RPMI8226 (cell line): ENCODE data around the gene CACNA1B.
"Not testable (repeated sequence)": the region's sequence is repeated elsewhere in the genome, so short reads cannot be mapped to it uniquely, and the experiment has no call there.

Source experiments
- DNase-seq: peaks from one replicate; pipeline ENCODE4 v3.0.0-alpha.2; 2015

Gene CACNA1B

GRCh38 chr9:137890768-137891587 is 13.4 kb downstream of the CACNA1B start:
- DNase-seq = not testable (repeated sequence)

DNA sequence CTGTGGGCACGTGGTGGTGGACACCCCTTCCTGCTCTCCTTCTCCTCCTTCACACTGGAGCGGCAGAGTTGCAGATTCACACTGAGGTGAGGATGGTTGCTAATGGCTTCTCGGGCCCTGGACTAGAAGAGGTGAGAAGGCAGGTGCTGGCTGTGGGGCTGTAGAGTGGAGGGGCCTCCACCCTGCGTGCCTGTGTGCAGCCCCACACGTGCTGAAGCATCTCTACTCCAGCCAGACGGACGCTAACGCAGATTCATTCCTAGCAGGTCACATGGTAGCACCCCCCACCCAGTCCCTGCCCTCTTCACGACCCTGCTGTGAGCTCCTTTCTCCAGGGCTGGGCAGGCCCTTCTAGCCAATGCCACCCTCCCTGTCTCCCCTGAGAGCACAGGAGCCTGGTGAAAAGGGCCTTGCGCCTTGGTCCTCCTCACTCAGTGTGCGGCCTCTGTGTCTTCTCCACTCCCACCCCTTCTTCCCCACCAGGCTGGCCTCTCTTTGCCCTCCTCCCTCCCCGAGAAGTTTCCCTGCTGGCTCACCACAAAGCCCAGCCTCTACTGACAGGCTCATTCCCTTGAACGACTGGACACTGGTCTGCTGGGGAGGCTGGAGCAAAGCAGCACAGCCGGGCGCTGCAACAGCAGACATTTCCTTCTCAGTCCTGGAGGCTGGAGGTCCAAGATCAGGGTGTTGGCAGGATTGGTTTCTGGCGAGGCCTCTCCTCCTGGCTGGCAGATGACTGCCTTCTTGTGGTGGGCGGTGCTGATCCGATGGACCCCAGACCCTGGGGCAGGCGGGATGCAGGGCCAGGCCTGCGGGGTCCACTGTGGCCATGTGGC is 14.2 kb downstream of the CACNA1B start:
- no peak for DNase-seq

DNA sequence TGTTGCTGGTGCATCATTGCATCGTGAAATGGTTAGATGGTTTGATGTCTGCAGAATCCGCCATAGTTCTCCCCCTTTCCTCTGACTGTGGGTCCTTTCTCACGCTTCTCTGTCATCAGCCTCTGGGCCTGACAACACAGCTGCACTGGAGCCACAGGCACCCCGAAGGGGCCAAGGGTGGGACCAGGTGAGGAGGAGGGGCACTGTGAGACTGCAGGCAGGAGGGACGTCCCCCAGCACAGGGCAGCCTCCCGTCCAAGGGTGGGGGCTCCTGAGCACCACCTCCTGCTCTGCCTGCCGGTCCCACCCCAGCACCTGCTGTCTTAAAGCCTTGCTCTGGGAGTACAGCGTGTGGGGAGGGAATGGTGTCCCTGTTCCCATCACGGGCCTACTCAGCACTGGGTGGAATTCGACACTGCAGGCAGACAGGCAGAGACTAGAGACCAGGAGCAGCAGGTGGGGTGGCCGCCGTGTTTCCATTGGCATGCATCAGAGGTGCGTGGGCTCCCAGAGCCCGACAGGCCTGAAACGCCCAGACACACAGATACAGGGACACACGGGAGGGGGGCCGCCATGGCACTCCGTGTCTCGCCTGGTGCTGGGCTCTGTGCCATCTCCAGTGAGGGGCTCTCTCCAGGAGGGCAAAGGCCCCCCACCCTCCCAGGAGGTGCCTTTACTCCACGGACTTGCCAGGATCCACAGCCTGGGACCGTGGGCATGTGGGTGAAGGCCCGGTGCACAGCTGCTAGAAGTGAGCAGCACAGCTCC is 15.0 kb downstream of the CACNA1B start:
- no peak for DNase-seq

GRCh38 chr9:137893670-137894069 is 16.1 kb downstream of the CACNA1B start:
- no peak for DNase-seq

GRCh38 chr9:137899551-137900360 is 22.2 kb downstream of the CACNA1B start:
- DNase-seq = no peak

- DNase-seq = no peak
Measured at GRCh38 chr9:137900584-137901310, 23.2 kb downstream of the CACNA1B start.

- no peak for DNase-seq
Measured at GRCh38 chr9:137902646-137903045, 25.1 kb downstream of the CACNA1B start.

DNA sequence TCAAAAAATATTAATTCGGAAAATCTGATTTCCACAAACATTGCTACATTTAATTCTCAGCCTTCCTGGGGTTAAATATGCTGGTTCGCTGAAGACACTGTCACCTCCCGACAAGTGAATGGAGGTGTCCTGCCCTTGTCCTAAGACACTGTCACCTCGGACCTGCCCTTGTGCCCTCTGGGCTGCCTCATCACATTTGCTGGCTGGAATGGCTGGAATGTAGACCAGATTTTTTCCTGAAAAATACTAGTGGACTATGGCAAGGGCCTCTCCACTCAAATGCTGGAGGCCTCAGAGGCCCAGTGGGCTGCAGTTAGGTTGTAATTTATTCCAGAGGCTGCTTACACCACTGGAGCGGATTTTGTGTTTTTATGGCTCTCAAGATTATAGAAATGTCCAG is 28.2 kb downstream of the CACNA1B start:
- DNase-seq = no peak

GRCh38 chr9:137907776-137908175 is 30.2 kb downstream of the CACNA1B start:
- DNase-seq = no peak

DNA sequence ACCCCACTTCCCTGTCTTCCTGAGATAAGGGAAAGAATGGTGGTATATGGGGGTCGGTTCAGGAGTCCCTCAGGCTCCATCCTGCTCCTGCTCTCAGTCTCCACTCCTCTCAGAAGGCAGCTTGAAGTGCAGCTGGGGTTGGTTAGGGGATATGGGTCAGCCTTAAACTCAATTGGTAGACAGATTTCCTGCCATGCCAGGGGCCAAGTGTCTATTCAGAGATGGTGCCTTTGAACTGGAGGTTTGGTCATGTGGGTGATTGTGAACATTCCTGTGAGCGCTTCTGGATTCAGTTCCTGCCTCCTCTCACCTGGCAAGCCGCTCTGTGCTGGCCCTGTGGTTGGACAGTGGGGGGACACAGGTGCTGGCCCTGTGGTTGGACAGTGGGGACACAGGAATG is 35.1 kb downstream of the CACNA1B start:
- no peak for DNase-seq

GRCh38 chr9:137913132-137913531 is 35.5 kb downstream of the CACNA1B start:
- DNase-seq = no peak

DNA sequence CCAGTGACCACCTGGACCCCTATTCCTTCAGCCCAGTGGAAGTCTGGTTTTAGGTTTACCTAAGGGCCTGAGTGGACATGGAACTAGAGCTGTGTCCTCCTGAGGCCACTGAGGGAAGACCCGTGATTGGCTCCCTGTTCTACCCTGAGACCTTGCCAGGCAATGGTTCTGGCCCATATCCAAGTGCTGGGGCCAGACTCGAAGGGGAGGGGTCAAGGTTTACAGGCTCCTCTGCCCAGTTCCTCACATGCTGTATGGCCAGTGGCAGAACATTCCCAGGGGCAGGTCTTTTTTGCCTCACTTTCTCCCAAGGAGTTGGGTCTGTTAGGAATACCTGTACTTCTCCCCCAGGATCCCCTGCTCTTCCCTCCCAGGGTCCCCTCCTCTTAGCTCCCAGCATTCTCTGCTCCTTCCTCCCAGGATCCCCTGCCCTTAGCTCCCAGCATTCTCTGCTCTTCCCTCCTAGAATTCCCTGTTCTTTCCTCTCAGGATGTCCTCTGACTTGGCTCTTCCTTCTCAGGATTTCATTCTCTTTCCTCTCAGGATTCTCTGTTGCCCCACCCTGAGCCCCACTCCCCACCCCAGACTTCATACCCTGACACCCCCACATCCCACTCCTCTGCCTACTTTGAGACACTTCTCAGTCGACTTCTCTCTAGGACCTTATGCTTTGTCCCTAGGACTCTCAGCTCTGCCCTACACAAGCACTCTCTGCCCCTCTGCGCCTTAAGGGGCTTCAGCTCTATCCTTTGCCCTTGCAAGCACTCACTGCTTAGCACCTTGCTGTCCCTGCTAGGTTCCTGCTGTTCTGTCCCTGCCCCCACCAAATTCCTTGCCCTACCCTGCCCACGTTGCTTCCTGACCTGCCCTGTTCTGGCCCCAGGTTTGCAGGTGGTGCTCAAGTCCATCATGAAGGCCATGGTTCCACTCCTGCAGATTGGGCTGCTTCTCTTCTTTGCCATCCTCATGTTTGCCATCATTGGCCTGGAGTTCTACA is 36.5 kb downstream of the CACNA1B start:
- no peak for DNase-seq

GRCh38 chr9:137916540-137916939 is 39.0 kb downstream of the CACNA1B start:
- DNase-seq = no peak

DNA sequence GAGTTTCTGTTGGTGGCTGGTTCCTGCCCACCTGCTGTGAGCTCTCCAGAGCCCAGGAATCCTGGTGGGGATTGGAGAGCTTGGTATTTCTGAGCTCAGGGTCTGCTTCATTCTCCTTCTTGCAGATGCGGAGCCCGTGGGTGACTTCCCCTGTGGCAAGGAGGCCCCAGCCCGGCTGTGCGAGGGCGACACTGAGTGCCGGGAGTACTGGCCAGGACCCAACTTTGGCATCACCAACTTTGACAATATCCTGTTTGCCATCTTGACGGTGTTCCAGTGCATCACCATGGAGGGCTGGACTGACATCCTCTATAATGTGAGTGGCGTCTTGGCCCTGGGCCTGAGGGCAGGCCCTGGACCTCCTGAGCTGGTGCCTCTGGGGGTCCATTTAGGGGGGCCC is 39.5 kb downstream of the CACNA1B start:
- no peak for DNase-seq

- no peak for DNase-seq
Measured at GRCh38 chr9:137917795-137918194, 40.2 kb downstream of the CACNA1B start.

- DNase-seq = no peak
Measured at GRCh38 chr9:137918331-137919094, 40.9 kb downstream of the CACNA1B start.

DNA sequence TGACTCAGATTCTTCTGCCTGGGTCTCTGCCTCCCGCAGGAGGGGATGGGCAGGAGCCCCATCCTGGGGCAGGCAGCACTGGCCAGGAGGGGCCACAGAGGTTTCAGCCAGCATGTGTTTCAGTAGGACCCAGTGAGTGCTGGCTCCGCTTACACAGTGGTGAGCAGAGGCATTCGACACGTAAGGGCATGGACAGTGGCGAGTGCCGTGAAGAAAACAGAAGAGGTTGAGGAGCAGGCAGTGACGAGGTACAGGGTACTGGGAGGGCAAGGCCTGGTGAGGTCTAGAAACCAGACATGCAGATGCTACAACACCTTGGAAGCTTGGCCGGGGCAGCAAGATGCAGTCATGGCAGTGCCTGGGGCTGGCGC is 41.5 kb downstream of the CACNA1B start:
- DNase-seq = no peak

DNA sequence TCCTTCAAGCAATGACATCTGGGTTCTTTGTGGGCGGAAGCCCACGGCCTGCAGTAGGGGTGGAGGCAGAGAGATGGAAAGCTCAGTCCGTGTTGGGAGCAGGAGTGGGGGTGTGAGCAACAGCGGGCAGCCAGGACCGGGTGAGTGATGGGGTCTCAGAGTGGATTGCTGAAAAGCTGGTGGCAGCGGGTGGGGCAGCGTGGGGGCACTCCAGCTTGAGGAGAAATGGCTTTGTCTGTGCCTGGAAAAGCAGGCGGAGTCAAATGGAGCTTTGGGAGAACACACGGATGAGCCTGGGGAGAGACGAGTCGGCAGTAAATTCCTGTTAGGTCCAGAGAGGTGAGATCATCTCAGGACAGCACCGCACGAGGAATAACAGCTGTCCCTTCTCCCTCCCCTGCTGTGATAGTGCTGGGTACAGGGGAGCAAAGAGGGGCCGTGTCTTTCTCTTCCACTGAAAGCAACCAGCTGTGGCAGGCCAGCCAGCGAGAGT is 42.1 kb downstream of the CACNA1B start:
- DNase-seq = no peak

DNA sequence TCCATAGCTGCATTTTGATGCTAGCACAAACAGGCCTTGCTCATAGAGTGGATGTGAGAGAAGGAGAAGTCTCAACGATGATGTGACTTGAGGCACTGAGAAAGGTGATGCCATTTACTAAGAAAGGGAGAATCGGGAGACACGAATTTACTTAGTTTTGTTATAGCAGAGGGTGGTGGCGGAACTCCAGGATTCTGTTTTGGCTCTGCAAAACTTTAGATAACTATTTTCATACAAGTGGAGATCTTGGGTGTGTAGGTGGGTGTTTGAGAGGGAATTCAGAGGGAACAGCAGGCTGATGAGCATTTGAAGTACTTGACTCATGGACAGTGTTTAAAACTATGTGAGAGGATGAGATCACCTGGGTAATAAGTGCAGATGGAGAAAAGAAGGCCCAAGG is 43.2 kb downstream of the CACNA1B start:
- no peak for DNase-seq

GRCh38 chr9:137924169-137924568 is 46.6 kb downstream of the CACNA1B start:
- DNase-seq = no peak
